Endothelial cell (in vitro differentiated cells): ENCODE data around the gene TRIO. TPM values are rescaled to one million over a fixed set of nuclear protein-coding genes. Genes with fewer than 3 reads are reported as not detected.

Experiments used
- DNase-seq: peaks from one replicate; pipeline ENCODE4 v3.0.0; 2021; ENCODE audit warnings: low spot score
- H3K27ac Mint-ChIP-seq: one replicate; pipeline ENCODE4 v1.8.0; 2021; ENCODE audit warnings: mixed read lengths, inconsistent platforms; ENCODE audit not compliant: unreplicated experiment
- H3K27me3 Mint-ChIP-seq: one replicate; pipeline ENCODE4 v1.8.0; 2021; ENCODE audit warnings: mild to moderate bottlenecking, moderate library complexity, mixed read lengths, inconsistent platforms; ENCODE audit not compliant: unreplicated experiment
- H3K36me3 Mint-ChIP-seq: one replicate; pipeline ENCODE4 v1.8.0; 2021; ENCODE audit warnings: mild to moderate bottlenecking, low read depth, mixed read lengths, inconsistent platforms; ENCODE audit not compliant: unreplicated experiment
- H3K4me1 Mint-ChIP-seq: one replicate; pipeline ENCODE4 v1.8.0; 2021; ENCODE audit warnings: mild to moderate bottlenecking, mixed read lengths, inconsistent platforms; ENCODE audit not compliant: unreplicated experiment
- H3K4me3 Mint-ChIP-seq: one replicate; pipeline ENCODE4 v1.8.0; 2021; ENCODE audit warnings: mild to moderate bottlenecking, mixed read lengths, inconsistent platforms; ENCODE audit not compliant: unreplicated experiment
- H3K9me3 Mint-ChIP-seq: one replicate; pipeline ENCODE4 v1.8.0; 2021; ENCODE audit warnings: mixed read lengths, inconsistent platforms; ENCODE audit not compliant: unreplicated experiment
- total RNA-seq: library from RNA; stranded (reverse); fragmentation: NEBNext Ultra II Directional; extraction: Animal tissue kit (Norgen Biotek cat#: 25700); gene quantifications from one replicate; pipeline ENCODE4 v1.2.1, GENCODE V29; 2021; ENCODE audit not compliant: unreplicated experiment
- TF ChIP-seq, protein P1 (sequence below): fragments of 200-600 bp; sonication (generic); IDR thresholded peaks from one replicate; pipeline ENCODE4 v1.5.0; 2021; ENCODE audit warnings: antibody characterized with exemption; ENCODE audit not compliant: unreplicated experiment

The TRIO gene
- total RNA-seq, 1 donor from 2014 or later = 229 TPM

DNA sequence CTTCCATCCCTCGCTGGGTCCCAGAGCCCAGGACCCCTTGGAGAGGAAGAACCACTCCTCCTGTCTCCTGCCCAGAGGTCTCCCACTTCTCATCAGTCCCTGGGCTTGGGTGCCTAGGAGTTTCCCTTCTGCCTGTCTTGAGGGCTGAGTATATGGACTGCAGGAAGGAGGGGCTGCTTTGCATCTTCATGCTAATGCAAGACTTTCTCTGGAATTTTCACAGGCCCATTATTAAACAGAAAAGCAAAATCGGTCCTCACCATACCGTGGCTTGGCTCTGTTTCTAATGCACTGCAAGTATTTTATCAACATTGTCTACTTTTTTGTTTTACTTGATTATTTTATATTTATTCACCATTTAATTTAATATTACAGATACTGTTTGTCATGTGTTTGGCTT, 34.5 kb downstream of the TRIO start:
- no peak for DNase-seq
- no peaks in the 10 kb centered on the region for H3K36me3 Mint-ChIP-seq
- no peaks in the 10 kb centered on the region for H3K9me3 Mint-ChIP-seq
- peaks cover 5% of the 10 kb centered on the region for H3K27me3 Mint-ChIP-seq
- H3K4me3 Mint-ChIP-seq = no peak overlapping the region
- no peak overlapping the region for H3K27ac Mint-ChIP-seq
- TF ChIP-seq, protein P1, sequence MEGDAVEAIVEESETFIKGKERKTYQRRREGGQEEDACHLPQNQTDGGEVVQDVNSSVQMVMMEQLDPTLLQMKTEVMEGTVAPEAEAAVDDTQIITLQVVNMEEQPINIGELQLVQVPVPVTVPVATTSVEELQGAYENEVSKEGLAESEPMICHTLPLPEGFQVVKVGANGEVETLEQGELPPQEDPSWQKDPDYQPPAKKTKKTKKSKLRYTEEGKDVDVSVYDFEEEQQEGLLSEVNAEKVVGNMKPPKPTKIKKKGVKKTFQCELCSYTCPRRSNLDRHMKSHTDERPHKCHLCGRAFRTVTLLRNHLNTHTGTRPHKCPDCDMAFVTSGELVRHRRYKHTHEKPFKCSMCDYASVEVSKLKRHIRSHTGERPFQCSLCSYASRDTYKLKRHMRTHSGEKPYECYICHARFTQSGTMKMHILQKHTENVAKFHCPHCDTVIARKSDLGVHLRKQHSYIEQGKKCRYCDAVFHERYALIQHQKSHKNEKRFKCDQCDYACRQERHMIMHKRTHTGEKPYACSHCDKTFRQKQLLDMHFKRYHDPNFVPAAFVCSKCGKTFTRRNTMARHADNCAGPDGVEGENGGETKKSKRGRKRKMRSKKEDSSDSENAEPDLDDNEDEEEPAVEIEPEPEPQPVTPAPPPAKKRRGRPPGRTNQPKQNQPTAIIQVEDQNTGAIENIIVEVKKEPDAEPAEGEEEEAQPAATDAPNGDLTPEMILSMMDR = no peak
- peaks cover 54% of the 10 kb centered on the region for H3K4me1 Mint-ChIP-seq

DNA sequence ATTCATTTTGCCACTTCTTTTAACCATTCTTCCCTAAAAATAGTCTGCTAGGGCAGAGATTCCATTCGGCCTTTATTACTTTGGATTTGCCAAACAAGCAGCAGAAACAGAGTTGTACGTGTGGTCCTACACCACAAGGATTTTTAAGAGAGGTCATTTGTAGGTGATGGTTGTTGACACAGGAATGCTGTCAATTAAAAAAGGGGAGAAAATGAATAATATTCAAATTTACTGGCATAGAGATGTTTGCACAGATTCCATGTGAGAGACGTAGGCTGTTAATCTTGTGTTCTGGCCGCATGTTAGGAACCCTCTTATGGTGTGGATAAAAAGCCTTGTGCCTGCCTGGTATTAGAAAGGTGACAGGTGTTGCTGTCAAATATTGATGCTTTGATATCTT, 34.9 kb downstream of the TRIO start:
- no peak overlapping the region for H3K4me3 Mint-ChIP-seq
- TF ChIP-seq, protein P1 = no peak
- peaks cover 5% of the 10 kb centered on the region for H3K27me3 Mint-ChIP-seq
- H3K27ac Mint-ChIP-seq = no peak overlapping the region
- DNase-seq = no peak
- H3K9me3 Mint-ChIP-seq = no peaks in the 10 kb centered on the region
- no peaks in the 10 kb centered on the region for H3K36me3 Mint-ChIP-seq
- peaks cover 55% of the 10 kb centered on the region for H3K4me1 Mint-ChIP-seq

DNA sequence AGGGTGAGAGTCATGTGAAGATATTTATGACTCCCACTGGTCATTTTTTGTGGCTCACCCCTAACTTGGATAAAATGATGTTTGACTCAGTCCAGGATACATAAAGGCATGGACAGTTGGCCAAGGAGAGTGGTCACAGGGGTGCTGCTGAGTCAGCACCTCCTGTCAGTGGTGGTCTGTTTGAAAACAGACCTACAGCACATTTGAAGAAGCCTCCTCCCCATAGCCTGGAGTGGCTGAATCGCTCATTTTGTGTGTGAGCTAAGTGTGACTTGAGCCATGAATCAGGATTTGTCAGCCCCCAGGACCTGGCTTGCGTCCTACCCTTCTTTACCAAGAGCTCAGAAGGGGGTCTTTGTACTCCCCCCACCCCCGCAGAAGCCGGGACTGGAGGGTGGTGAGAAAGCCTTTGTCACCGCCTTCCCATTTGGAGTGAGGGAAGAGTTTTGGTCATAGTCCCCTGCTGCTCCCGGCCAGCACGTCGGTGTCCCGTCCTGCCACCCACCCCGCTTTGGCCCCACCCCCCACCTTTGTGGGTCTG, 35.6 kb downstream of the TRIO start:
- peaks cover 54% of the 10 kb centered on the region for H3K4me1 Mint-ChIP-seq
- TF ChIP-seq, protein P1 = no peak
- DNase-seq = no peak
- no peaks in the 10 kb centered on the region for H3K36me3 Mint-ChIP-seq
- no peak overlapping the region for H3K27ac Mint-ChIP-seq
- no peaks in the 10 kb centered on the region for H3K9me3 Mint-ChIP-seq
- peaks cover 5% of the 10 kb centered on the region for H3K27me3 Mint-ChIP-seq
- H3K4me3 Mint-ChIP-seq = no peak overlapping the region

DNA sequence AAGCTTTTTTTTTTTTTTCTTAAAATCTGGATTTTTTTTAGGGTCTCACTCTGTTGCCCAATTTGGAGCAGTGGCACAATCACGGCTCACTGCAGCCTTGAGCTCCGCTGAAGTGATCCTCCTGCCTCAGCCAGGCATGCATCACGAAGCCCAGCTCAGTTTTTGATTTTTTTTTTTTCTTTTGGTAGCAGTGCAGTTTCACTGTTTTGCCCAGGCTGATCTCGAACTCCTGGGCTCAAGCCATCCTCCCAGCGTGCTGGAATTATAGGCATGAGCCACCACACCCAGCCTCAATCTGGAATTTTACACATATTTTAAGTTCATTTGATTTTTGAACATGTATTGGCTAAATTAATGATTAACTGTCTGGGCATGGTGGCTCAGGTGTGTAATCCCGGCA, 36.3 kb downstream of the TRIO start:
- Mint-ChIP-seq H3K9me3 (no peaks in the 10 kb centered on the region), H3K36me3 (no peaks in the 10 kb centered on the region), H3K27ac (no peak overlapping the region), H3K4me3 (no peak overlapping the region), H3K27me3 (peaks cover 4% of the 10 kb centered on the region), H3K4me1 (peaks cover 51% of the 10 kb centered on the region)
- DNase-seq = no peak
- TF ChIP-seq, protein P1 = no peak

DNA sequence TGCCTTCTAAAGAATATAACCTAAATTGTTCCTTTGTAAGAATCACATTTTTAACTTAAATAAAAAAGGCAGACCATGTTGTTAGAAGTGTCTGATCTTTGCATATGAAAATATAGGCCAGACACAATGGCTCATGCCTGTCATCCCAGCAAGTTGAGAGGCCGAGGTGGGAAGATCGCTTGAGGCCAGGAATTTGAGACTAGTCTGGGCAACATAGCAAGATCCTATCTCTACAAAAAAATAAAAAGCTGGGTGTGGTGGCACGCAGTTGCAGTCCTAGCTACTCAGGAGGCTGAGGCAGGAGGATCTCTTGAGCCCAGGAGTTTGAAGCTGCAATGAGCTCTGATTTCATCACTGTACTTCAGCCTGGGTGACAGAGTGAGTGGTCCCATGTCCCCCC, 37.3 kb downstream of the TRIO start:
- TF ChIP-seq, protein P1 = no peak
- no peak overlapping the region for H3K27ac Mint-ChIP-seq
- H3K36me3 Mint-ChIP-seq = no peaks in the 10 kb centered on the region
- DNase-seq = no peak
- no peak overlapping the region for H3K4me3 Mint-ChIP-seq
- peaks cover 52% of the 10 kb centered on the region for H3K4me1 Mint-ChIP-seq
- peaks cover 3% of the 10 kb centered on the region for H3K27me3 Mint-ChIP-seq
- no peaks in the 10 kb centered on the region for H3K9me3 Mint-ChIP-seq
